ENCODE results near the gene ZFYVE16.

GRCh38 chr5:80463269-80463668, 55.4 kb downstream of the ZFYVE16 start:
- TF ChIP-seq EZH2 (optimal IDR thresholded peaks at IDR 0.05; ENCODE audit: low read depth, low read length) (no peak), CTCF (IDR thresholded peaks at IDR 0.05; ENCODE audit: low read length) (no peak)

Measured in MM.1S (cell line).